ENCODE measurements around the gene TPK1. TPM values are rescaled to one million over a fixed set of nuclear protein-coding genes. Genes with fewer than 3 reads are reported as not detected.

Gene TPK1
- total and polyA plus RNA-seq, 2 of the 4 experiments (the other 2 are of a cell fraction): 0.38 to 1.8 TPM

DNA sequence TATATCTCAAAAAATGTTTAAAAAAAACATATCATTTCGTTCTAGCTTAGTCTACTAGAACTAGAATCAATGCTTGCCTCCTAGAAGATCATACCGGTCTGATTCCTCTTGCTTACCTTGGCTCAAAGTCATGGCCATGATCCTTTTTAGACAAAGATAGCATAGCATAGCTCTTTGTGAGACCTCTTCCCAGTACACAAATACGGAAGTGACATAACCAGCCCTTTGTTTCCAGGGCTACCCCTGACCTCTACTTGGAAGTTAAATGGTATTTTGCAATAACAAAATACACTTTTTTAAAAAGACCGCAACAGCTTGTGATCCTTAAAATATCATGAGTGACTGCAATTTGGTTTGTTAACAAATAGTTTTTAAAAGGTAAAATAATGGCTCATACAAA, 301.7 kb downstream of the TPK1 start:
- Histone ChIP-seq H3K9me1 (ENCODE audit: insufficient read depth, low read length) (no peaks in the 10 kb centered on the region), H2BK20ac (ENCODE audit: low read depth, low read length) (no peak overlapping the region), H3K27ac (ENCODE audit: insufficient read depth, low read length) (no peak overlapping the region), H2AK5ac (ENCODE audit: low read depth, low read length) (no peak overlapping the region), H2AK9ac (replicated peaks; ENCODE audit: low read depth, low read length, poor library complexity) (no peak overlapping the region), H3K56ac (ENCODE audit: extremely low read depth, insufficient read depth, low read length) (no peak overlapping the region), H3K4me3 (ENCODE audit: insufficient read depth, low read depth, low read length) (no peak overlapping the region), H4K91ac (ENCODE audit: insufficient read depth, low read depth, low read length) (no peak overlapping the region), H3K4me1 (ENCODE audit: control insufficient read depth, insufficient read depth, low read length) (no peaks in the 10 kb centered on the region), H4K5ac (ENCODE audit: low read depth, low read length) (no peak overlapping the region), H3K36me3 (ENCODE audit: control insufficient read depth, insufficient read depth, low read length) (no peaks in the 10 kb centered on the region), H3K4ac (ENCODE audit: low read depth, low read length) (no peak overlapping the region), H2BK5ac (ENCODE audit: low read depth, low read length, poor library complexity, severe bottlenecking) (no peak overlapping the region), H3K27me3 (ENCODE audit: control insufficient read depth, insufficient read depth, low read length) (no peaks in the 10 kb centered on the region), H2BK15ac (ENCODE audit: low read depth, low read length) (no peak overlapping the region), H2AFZ (replicated peaks; ENCODE audit: low read length, poor library complexity) (no peak overlapping the region), H3K4me2 (ENCODE audit: low read depth, low read length) (no peak overlapping the region), H3K9ac (ENCODE audit: low read depth, low read length) (no peak overlapping the region), H3K9me3 (ENCODE audit: control insufficient read depth, insufficient read depth, low read length) (0 out of 2 replicates have a peak, but pooled peaks cover 2% of the 10 kb centered on the region), H3K14ac (replicated peaks; ENCODE audit: low read depth, low read length) (no peak overlapping the region), H3K79me1 (ENCODE audit: low read depth in 1 of 2, low read length in 2 of 2) (no peaks in the 10 kb centered on the region), H4K8ac (ENCODE audit: low read depth in 2 of 2, low read length in 2 of 2) (no peak overlapping the region), H2BK120ac (ENCODE audit: low read depth, low read length) (no peak overlapping the region), H3K23ac (ENCODE audit: low read depth, low read length) (no peak overlapping the region), H3K18ac (ENCODE audit: low read depth, low read length) (no peak overlapping the region), H4K20me1 (ENCODE audit: insufficient read depth, low read length) (no peaks in the 10 kb centered on the region)
- ChIA-PET CTCF (no interaction called here), POLR2A (ENCODE audit: unreplicated experiment) (no interaction called here)
- no peak for TF ChIP-seq CHD1 (IDR thresholded peaks at IDR 0.05; ENCODE audit: low read depth, low read length)
- TF ChIP-seq RAD21 (IDR thresholded peaks at IDR 0.05; ENCODE audit: low read length): no peak
- no peak for TF ChIP-seq RFX5 (IDR thresholded peaks at IDR 0.05; ENCODE audit: low read depth, low read length)
- TF ChIP-seq NFE2L2 (IDR thresholded peaks at IDR 0.05; ENCODE audit: low read depth, low read length): no peak
- TF ChIP-seq, protein P1, sequence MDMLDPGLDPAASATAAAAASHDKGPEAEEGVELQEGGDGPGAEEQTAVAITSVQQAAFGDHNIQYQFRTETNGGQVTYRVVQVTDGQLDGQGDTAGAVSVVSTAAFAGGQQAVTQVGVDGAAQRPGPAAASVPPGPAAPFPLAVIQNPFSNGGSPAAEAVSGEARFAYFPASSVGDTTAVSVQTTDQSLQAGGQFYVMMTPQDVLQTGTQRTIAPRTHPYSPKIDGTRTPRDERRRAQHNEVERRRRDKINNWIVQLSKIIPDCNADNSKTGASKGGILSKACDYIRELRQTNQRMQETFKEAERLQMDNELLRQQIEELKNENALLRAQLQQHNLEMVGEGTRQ (IDR thresholded peaks at IDR 0.05; ENCODE audit: low read depth, low read length): no peak
- TF ChIP-seq MAZ (IDR thresholded peaks at IDR 0.05; ENCODE audit: borderline replicate concordance, low read depth, low read length): no peak
- no peak for TF ChIP-seq BHLHE40 (IDR thresholded peaks at IDR 0.05; ENCODE audit: low read depth, low read length)
- TF ChIP-seq MXI1 (IDR thresholded peaks at IDR 0.05; ENCODE audit: borderline replicate concordance, low read depth, low read length): no peak
- TF ChIP-seq, protein P2, sequence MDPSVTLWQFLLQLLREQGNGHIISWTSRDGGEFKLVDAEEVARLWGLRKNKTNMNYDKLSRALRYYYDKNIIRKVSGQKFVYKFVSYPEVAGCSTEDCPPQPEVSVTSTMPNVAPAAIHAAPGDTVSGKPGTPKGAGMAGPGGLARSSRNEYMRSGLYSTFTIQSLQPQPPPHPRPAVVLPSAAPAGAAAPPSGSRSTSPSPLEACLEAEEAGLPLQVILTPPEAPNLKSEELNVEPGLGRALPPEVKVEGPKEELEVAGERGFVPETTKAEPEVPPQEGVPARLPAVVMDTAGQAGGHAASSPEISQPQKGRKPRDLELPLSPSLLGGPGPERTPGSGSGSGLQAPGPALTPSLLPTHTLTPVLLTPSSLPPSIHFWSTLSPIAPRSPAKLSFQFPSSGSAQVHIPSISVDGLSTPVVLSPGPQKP (IDR thresholded peaks at IDR 0.05; ENCODE audit: borderline replicate concordance, low read depth, low read length): no peak
- no peak for TF ChIP-seq MAFK (IDR thresholded peaks at IDR 0.05; ENCODE audit: low read depth, low read length)
- TF ChIP-seq, protein P3, sequence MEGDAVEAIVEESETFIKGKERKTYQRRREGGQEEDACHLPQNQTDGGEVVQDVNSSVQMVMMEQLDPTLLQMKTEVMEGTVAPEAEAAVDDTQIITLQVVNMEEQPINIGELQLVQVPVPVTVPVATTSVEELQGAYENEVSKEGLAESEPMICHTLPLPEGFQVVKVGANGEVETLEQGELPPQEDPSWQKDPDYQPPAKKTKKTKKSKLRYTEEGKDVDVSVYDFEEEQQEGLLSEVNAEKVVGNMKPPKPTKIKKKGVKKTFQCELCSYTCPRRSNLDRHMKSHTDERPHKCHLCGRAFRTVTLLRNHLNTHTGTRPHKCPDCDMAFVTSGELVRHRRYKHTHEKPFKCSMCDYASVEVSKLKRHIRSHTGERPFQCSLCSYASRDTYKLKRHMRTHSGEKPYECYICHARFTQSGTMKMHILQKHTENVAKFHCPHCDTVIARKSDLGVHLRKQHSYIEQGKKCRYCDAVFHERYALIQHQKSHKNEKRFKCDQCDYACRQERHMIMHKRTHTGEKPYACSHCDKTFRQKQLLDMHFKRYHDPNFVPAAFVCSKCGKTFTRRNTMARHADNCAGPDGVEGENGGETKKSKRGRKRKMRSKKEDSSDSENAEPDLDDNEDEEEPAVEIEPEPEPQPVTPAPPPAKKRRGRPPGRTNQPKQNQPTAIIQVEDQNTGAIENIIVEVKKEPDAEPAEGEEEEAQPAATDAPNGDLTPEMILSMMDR (conservative IDR thresholded peaks at IDR 0.05; ENCODE audit: low read depth, low read length): no peak
- TF ChIP-seq FOS (IDR thresholded peaks at IDR 0.05; ENCODE audit: low read depth, low read length): no peak
- TF ChIP-seq POLR2A (IDR thresholded peaks at IDR 0.05; ENCODE audit: low read depth, low read length): no peak
- no peak for TF ChIP-seq SMC3 (IDR thresholded peaks at IDR 0.05; ENCODE audit: low read depth, low read length)
- TF ChIP-seq RCOR1 (IDR thresholded peaks at IDR 0.05; ENCODE audit: insufficient replicate concordance, low read length): no peak
- no peak for TF ChIP-seq CEBPB (IDR thresholded peaks at IDR 0.05; ENCODE audit: low read depth, low read length)
- in situ Hi-C loops (cut with MboI; ENCODE audit: low sequenced_read_pairs) (no loop called here), dilution Hi-C loops (cut with HindIII; ENCODE audit: low sequenced_read_pairs, unreplicated experiment) (no loop called here), intact Hi-C loops (cut with micrococcal nuclease) (no loop called here)
- no peak for DNase-seq
- ATAC-seq (ENCODE audit: low read depth): no peak
- no CpG with 5 or more reads among the region's 4 CpGs for WGBS, 2 experiments (ENCODE audit: extremely low coverage in 2 of 2, insufficient read length in 1 of 2)
- BruUV-seq (replicated peaks): no TSS peak
